ENCODE data around the gene MPHOSPH10.

MPHOSPH10 gene

DNA sequence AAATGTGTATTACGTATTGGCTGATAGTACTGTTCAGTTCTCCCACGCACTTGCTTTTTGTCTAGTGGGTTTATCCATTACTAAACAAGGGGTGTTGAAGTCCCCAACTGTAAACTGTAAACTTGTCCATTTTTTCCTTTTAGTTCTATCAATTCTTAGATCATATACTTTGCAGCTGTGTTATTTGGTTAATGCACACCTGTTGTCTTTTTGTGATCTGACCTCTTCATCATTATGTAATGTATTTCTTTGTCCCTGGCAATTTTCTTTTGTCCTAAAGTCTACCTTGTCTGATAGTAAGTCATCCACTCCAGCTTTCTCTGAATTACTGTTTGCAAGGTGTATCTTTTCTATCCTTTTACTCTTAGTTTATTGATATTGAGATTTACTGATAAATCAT is 22.3 kb upstream of the MPHOSPH10 start:
- Histone ChIP-seq H3K36me3 (ENCODE audit: insufficient read depth, low read length) (peaks cover 5% of the 10 kb centered on the region; the same call in 1 of the 2 replicates), H3K9ac (ENCODE audit: low read depth, low read length, poor library complexity, severe bottlenecking) (no peak overlapping the region), H3K9me2 (replicated peaks; ENCODE audit: low read depth, low read length) (no peaks in the 10 kb centered on the region), H3K4me3 (ENCODE audit: low read length, poor library complexity, severe bottlenecking) (no peak overlapping the region), H4K20me1 (ENCODE audit: insufficient read depth, low read length, poor library complexity, severe bottlenecking) (no peaks in the 10 kb centered on the region), H3K4me1 (ENCODE audit: insufficient read depth, low read length, poor library complexity, severe bottlenecking) (no peaks in the 10 kb centered on the region), H3F3A (ENCODE audit: low read depth) (no peaks in the 10 kb centered on the region), H2AFZ (ENCODE audit: low read length) (no peak overlapping the region), H3K4me2 (ENCODE audit: low read depth, low read length, poor library complexity, severe bottlenecking) (no peak overlapping the region), H3K9me3 (ENCODE audit: insufficient read depth, low read depth, low read length) (no peaks in the 10 kb centered on the region), H3K27me3 (ENCODE audit: insufficient read depth, low read length, poor library complexity, severe bottlenecking) (no peaks in the 10 kb centered on the region), H3K79me2 (ENCODE audit: insufficient read depth, low read length) (no peaks in the 10 kb centered on the region)
- TF ChIP-seq, protein P1, sequence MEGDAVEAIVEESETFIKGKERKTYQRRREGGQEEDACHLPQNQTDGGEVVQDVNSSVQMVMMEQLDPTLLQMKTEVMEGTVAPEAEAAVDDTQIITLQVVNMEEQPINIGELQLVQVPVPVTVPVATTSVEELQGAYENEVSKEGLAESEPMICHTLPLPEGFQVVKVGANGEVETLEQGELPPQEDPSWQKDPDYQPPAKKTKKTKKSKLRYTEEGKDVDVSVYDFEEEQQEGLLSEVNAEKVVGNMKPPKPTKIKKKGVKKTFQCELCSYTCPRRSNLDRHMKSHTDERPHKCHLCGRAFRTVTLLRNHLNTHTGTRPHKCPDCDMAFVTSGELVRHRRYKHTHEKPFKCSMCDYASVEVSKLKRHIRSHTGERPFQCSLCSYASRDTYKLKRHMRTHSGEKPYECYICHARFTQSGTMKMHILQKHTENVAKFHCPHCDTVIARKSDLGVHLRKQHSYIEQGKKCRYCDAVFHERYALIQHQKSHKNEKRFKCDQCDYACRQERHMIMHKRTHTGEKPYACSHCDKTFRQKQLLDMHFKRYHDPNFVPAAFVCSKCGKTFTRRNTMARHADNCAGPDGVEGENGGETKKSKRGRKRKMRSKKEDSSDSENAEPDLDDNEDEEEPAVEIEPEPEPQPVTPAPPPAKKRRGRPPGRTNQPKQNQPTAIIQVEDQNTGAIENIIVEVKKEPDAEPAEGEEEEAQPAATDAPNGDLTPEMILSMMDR (conservative IDR thresholded peaks at IDR 0.05; ENCODE audit: low read length), result no peak
- no peak for TF ChIP-seq EZH2phosphoT487 (IDR thresholded peaks at IDR 0.05; ENCODE audit: borderline replicate concordance)

DNA sequence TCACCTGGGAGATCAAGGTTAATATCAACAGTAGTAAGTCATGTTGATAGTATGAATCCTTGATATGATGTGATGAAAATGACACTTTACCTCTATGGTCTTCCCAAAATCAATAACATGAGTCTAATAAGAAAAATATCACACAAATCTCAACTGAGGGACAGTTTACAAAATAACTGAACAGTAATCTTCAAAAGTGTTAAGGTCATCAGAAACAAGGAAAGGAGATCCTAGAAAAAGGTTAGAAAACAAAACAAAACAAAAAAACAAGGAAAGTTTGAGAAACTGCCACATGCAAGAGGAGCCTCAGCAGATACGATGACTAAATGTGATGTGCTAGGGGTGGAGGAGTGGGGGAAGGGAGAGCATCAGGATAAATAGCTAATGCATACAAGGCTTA is 16.6 kb upstream of the MPHOSPH10 start:
- Histone ChIP-seq H3K79me2 (ENCODE audit: insufficient read depth, low read length) (no peaks in the 10 kb centered on the region), H3F3A (ENCODE audit: low read depth) (no peaks in the 10 kb centered on the region), H3K4me1 (ENCODE audit: insufficient read depth, low read length, poor library complexity, severe bottlenecking) (no peaks in the 10 kb centered on the region), H3K9ac (ENCODE audit: low read depth, low read length, poor library complexity, severe bottlenecking) (no peak overlapping the region), H3K9me3 (ENCODE audit: insufficient read depth, low read depth, low read length) (no peaks in the 10 kb centered on the region), H4K20me1 (ENCODE audit: insufficient read depth, low read length, poor library complexity, severe bottlenecking) (no peaks in the 10 kb centered on the region), H3K4me3 (ENCODE audit: low read length, poor library complexity, severe bottlenecking) (no peak overlapping the region), H3K4me2 (ENCODE audit: low read depth, low read length, poor library complexity, severe bottlenecking) (no peak overlapping the region), H3K27me3 (ENCODE audit: insufficient read depth, low read length, poor library complexity, severe bottlenecking) (no peaks in the 10 kb centered on the region), H3K9me2 (replicated peaks; ENCODE audit: low read depth, low read length) (no peaks in the 10 kb centered on the region), H3K36me3 (ENCODE audit: insufficient read depth, low read length) (peaks cover 5% of the 10 kb centered on the region; the same call in 1 of the 2 replicates), H2AFZ (ENCODE audit: low read length) (no peak overlapping the region)
- TF ChIP-seq, protein P1 (conservative IDR thresholded peaks at IDR 0.05; ENCODE audit: low read length), result no peak
- TF ChIP-seq EZH2phosphoT487 (IDR thresholded peaks at IDR 0.05; ENCODE audit: borderline replicate concordance), result no peak

DNA sequence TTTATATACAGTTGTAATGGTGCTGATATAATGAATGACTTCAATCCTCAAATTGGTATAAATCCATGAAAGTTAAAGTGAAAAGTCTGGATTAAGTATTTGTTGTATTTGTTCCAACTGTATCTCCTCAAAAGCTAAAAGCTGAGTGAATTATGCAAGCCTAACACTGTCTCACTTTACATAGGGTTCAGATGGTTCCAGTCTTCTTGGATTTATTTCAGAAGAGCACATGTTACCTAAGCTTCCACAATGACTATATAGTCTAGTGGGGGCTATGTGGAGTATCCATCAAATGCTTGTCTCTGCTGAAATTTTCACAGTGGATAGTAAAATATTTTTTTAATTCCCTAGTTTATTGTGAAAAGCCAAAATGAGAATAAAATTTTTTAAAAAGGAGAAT is 13.4 kb upstream of the MPHOSPH10 start:
- no peak overlapping the region for H2AFZ ChIP-seq (ENCODE audit: low read length)
- H3K79me2 ChIP-seq (ENCODE audit: insufficient read depth, low read length), result no peaks in the 10 kb centered on the region
- H3K27me3 ChIP-seq (ENCODE audit: insufficient read depth, low read length, poor library complexity, severe bottlenecking), result no peaks in the 10 kb centered on the region
- no peaks in the 10 kb centered on the region for H4K20me1 ChIP-seq (ENCODE audit: insufficient read depth, low read length, poor library complexity, severe bottlenecking)
- no peaks in the 10 kb centered on the region for H3K36me3 ChIP-seq (ENCODE audit: insufficient read depth, low read length)
- no peak overlapping the region for H3K4me3 ChIP-seq (ENCODE audit: low read length, poor library complexity, severe bottlenecking)
- H3F3A ChIP-seq (ENCODE audit: low read depth), result no peaks in the 10 kb centered on the region
- H3K9ac ChIP-seq (ENCODE audit: low read depth, low read length, poor library complexity, severe bottlenecking), result no peak overlapping the region
- H3K4me2 ChIP-seq (ENCODE audit: low read depth, low read length, poor library complexity, severe bottlenecking), result no peak overlapping the region
- H3K4me1 ChIP-seq (ENCODE audit: insufficient read depth, low read length, poor library complexity, severe bottlenecking), result no peaks in the 10 kb centered on the region
- TF ChIP-seq, protein P1 (conservative IDR thresholded peaks at IDR 0.05; ENCODE audit: low read length), result no peak
- no peak for TF ChIP-seq EZH2phosphoT487 (IDR thresholded peaks at IDR 0.05; ENCODE audit: borderline replicate concordance)
- no peaks in the 10 kb centered on the region for H3K9me2 ChIP-seq (replicated peaks; ENCODE audit: low read depth, low read length)
- H3K9me3 ChIP-seq (ENCODE audit: insufficient read depth, low read depth, low read length), result no peaks in the 10 kb centered on the region
